ENCODE measurements around the gene DDX53. TPM values are rescaled to one million over a fixed set of nuclear protein-coding genes. Genes with fewer than 3 reads are reported as not detected.

The DDX53 gene
- total RNA-seq, result not detected in 2 replicates

DNA sequence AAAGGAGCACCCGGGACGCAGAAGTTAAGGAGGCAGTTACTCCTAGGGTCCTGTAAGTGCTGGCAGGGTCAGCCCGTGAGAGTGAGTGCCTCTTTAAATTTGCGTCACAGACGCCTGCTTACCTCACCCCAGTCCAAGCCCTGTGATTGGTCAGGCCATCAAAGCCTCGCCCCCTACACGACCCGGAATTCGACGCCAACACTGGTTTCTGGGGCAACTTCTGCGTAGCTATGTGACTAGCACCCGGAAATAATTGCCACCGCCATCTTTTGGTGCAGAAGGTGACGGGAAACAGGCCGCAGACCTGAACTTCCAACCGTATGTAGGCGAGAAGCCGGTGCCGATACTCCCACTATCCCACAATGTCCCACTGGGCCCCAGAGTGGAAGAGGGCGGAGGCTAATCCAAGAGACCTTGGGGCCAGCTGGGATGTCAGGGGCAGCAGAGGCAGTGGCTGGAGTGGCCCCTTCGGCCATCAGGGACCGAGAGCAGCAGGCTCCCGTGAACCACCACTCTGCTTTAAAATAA lies at the start of gene DDX53:
DDX53 (plus strand) TSS at position 265 of the 528 bp plus-strand sequence; CDS start at position 363, 98 bp downstream.

Measured in smooth muscle cell of bladder (primary cell).